SK-N-SH treated with all-trans-retinoic acid at 6 μM for 48 hours (cell line): ENCODE measurements around the gene SHC1.
"Not testable (repeated sequence)": the region's sequence is repeated elsewhere in the genome, so short reads cannot be mapped to it uniquely, and the experiment has no call there.

Experiments used
- ESRRG ChIP-seq: fragments of 250-450 bp; sonication (Bioruptor Pico); IDR thresholded peaks from 2 replicates; pipeline ENCODE4 v1.6.1; 2021; ENCODE audit warnings: mild to moderate bottlenecking
- TCF4 ChIP-seq: fragments of 250-450 bp; sonication (Bioruptor Pico); IDR thresholded peaks from 2 replicates; pipeline ENCODE4 v1.8.0; 2021; ENCODE audit warnings: mild to moderate bottlenecking, moderate library complexity, borderline replicate concordance

DNA sequence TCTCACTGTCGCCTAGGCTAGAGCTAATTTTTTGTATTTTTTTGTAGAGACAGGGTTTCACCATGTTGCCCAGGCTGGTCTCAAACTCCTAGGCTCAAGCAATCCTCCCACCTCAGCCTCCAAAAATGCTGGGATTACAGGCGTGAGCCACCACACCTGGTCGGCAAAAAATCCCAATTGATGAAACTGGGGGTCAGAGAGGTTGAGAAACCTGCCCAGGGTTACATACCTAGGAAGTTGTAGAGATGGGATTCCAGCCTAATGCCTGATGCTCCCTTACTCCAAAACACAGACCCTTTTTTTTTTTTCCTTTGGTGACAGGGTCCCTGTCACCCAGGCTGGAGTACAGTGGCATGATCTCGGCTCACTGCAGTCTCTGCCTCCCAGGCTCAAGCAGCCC is 16.2 kb upstream of the SHC1 start:
- TF ChIP-seq ESRRG (CRISPR knock-in tag); TCF4: not testable (repeated sequence)
